Osteoblast (primary cell): Measurements from ENCODE around the gene ZNF500. TPM values are rescaled to one million over a fixed set of nuclear protein-coding genes. Genes with fewer than 3 reads are reported as not detected.

Experiments used
- DNase-seq: peaks from one replicate; pipeline ENCODE4 v3.0.0; 2011; ENCODE audit warnings: low spot score, mixed read lengths; ENCODE audit not compliant: insufficient read length; ENCODE audit errors: missing footprints
- H2AFZ ChIP-seq: 2 replicates; pipeline ENCODE4 v1.6.0; 2011; ENCODE audit warnings: mild to moderate bottlenecking, low read length
- H3K27ac ChIP-seq: 2 replicates; pipeline ENCODE4 v1.5.1; 2011; ENCODE audit warnings: mild to moderate bottlenecking, low read depth, low read length, moderate library complexity
- H3K27me3 ChIP-seq: 2 replicates; pipeline ENCODE4 v1.6.0; 2012; ENCODE audit warnings: mild to moderate bottlenecking, control low read depth, inconsistent platforms, low read length, moderate library complexity; ENCODE audit not compliant: insufficient read depth
- H3K36me3 ChIP-seq: 2 replicates; pipeline ENCODE4 v1.5.1; 2011; ENCODE audit warnings: mild to moderate bottlenecking, low read length, control low read depth, moderate library complexity; ENCODE audit not compliant: insufficient read depth
- H3K4me1 ChIP-seq: 2 replicates; pipeline ENCODE4 v1.5.1; 2011; ENCODE audit warnings: mild to moderate bottlenecking, low read length, control low read depth, moderate library complexity; ENCODE audit not compliant: insufficient read depth
- H3K4me2 ChIP-seq: 2 replicates; pipeline ENCODE4 v1.6.0; 2011; ENCODE audit warnings: mild to moderate bottlenecking, low read length; ENCODE audit not compliant: insufficient read depth
- H3K4me3 ChIP-seq: fragments of 200-600 bp; sonication (generic); 3 replicates; pipeline ENCODE4 v1.5.1; 2012; ENCODE audit warnings: mild to moderate bottlenecking, low read length, inconsistent platforms; ENCODE audit not compliant: insufficient read depth
- H3K79me2 ChIP-seq: 2 replicates; pipeline ENCODE4 v1.6.0; 2012; ENCODE audit warnings: mild to moderate bottlenecking, low read length, control low read depth, inconsistent platforms; ENCODE audit not compliant: insufficient read depth
- H3K9me3 ChIP-seq: 2 replicates; pipeline ENCODE4 v1.5.1; 2011; ENCODE audit warnings: low read depth, low read length, control low read depth
- H4K20me1 ChIP-seq: 2 replicates; pipeline ENCODE4 v1.6.0; 2012; ENCODE audit warnings: mild to moderate bottlenecking, low read length, control low read depth; ENCODE audit not compliant: insufficient read depth
- total RNA-seq: library from RNA; depleted of rRNA; stranded (reverse); fragments of >200 nt; gene quantifications from 2 replicates; pipeline ENCODE4 v1.2.3, GENCODE V29; 2012
- TF ChIP-seq, protein P1 (sequence below): IDR thresholded peaks from 2 replicates; pipeline ENCODE4 v1.5.1; 2011; ENCODE audit warnings: mild to moderate bottlenecking, low read depth, low read length, moderate library complexity; ENCODE audit errors: extremely low read depth

ZNF500 gene
- total RNA-seq, 1 donor = 14.5 TPM

DNA sequence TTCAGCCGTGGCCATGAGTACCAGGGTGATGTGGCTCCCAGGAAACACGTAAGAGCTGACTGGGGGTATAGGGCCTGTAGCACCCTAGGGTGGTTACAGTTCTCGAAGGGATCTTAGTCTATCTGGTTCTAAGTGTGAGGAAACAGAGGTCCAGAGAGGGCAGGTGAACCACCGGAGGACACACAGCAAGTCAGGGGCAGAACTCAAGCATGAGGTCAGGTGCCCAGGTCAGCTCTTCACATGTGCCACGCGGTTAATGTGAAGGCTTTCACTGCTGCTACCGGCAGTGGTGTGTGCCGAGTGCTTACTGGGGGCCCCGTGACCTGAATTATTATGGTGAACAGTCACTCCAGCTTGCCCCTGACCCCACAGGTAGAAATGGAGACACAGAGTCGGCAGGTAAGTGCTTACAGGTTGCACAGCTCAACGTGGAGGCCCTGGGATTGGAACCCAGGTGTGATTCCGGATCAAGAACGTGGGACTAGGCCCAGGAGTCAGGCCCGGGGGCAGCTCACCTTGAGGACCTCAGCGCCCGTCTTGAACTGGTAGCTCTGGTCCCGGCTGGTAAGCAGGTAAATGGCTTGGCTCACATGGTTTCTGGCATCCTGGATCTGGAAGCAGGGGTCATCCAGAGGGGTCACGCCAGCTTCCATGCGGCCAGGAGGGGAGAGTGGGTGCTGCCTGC lies 32.4 kb upstream of the ZNF500 start:
- TF ChIP-seq, protein P1, sequence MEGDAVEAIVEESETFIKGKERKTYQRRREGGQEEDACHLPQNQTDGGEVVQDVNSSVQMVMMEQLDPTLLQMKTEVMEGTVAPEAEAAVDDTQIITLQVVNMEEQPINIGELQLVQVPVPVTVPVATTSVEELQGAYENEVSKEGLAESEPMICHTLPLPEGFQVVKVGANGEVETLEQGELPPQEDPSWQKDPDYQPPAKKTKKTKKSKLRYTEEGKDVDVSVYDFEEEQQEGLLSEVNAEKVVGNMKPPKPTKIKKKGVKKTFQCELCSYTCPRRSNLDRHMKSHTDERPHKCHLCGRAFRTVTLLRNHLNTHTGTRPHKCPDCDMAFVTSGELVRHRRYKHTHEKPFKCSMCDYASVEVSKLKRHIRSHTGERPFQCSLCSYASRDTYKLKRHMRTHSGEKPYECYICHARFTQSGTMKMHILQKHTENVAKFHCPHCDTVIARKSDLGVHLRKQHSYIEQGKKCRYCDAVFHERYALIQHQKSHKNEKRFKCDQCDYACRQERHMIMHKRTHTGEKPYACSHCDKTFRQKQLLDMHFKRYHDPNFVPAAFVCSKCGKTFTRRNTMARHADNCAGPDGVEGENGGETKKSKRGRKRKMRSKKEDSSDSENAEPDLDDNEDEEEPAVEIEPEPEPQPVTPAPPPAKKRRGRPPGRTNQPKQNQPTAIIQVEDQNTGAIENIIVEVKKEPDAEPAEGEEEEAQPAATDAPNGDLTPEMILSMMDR = no peak
- Histone ChIP-seq H3K27ac (no peak overlapping the region), H3K36me3 (peaks cover 2% of the 10 kb centered on the region), H3K4me1 (peaks cover 11% of the 10 kb centered on the region), H3K4me3 (no peak overlapping the region), H3K27me3 (no peaks in the 10 kb centered on the region), H3K4me2 (no peak overlapping the region), H2AFZ (no peak overlapping the region), H4K20me1 (no peaks in the 10 kb centered on the region), H3K9me3 (no peaks in the 10 kb centered on the region), H3K79me2 (no peaks in the 10 kb centered on the region)
- peak; percentile 72 for DNase-seq

- no peaks in the 10 kb centered on the region for H3K36me3 ChIP-seq
- no peaks in the 10 kb centered on the region for H3K9me3 ChIP-seq
- no peak overlapping the region for H3K4me2 ChIP-seq
- TF ChIP-seq, protein P1 = no peak
- H2AFZ ChIP-seq = no peak overlapping the region
- peaks cover 11% of the 10 kb centered on the region for H3K4me1 ChIP-seq
- no peaks in the 10 kb centered on the region for H3K27me3 ChIP-seq
- no peak overlapping the region for H3K4me3 ChIP-seq
- peak; percentile 46 for DNase-seq
- no peak overlapping the region for H3K27ac ChIP-seq
- no peaks in the 10 kb centered on the region for H3K79me2 ChIP-seq
- no peaks in the 10 kb centered on the region for H4K20me1 ChIP-seq
Measured at GRCh38 chr16:4798456-4798855, 31.5 kb upstream of the ZNF500 start.

DNA sequence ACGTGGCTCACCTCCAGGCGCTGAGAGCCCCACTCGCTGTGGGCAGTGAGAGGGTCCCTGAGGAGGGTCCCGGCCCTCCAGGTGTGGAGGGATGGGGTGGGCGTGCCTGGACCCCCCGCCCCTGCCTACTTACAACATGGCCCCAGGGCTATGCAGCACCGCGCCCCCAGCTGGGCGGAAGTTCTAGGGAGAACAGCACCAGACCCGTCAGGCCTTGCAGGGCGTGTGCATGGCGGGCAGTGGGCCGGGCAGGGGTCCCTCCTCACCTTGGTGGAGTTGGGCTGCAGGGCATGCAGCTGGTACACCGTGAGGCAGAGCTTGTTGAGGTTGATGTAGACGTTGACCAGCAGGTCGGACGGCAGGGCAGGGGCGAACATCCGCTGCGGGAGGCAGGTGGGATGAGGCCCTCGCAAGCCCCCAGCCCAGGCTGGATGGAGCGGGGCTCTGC lies 30.9 kb upstream of the ZNF500 start:
- TF ChIP-seq, protein P1 = no peak
- no peaks in the 10 kb centered on the region for H3K27me3 ChIP-seq

GRCh38 chr16:4796982-4797804 lies 30.2 kb upstream of the ZNF500 start:
- no peaks in the 10 kb centered on the region for H3K9me3 ChIP-seq
- no peak overlapping the region for H3K4me2 ChIP-seq
- no peak overlapping the region for H3K4me3 ChIP-seq
- H2AFZ ChIP-seq = no peak overlapping the region
- no peaks in the 10 kb centered on the region for H3K36me3 ChIP-seq
- no peaks in the 10 kb centered on the region for H4K20me1 ChIP-seq
- peaks cover 6% of the 10 kb centered on the region for H3K4me1 ChIP-seq
- H3K27me3 ChIP-seq = no peaks in the 10 kb centered on the region
- no peak overlapping the region for H3K27ac ChIP-seq
- H3K79me2 ChIP-seq = no peaks in the 10 kb centered on the region
- TF ChIP-seq, protein P1 = no peak
- DNase-seq = peak; percentile 67

More for the DNA sequence above, 30.9 kb upstream of the ZNF500 start:
- H3K4me3 ChIP-seq = no peak overlapping the region
- no peaks in the 10 kb centered on the region for H3K36me3 ChIP-seq
- H3K9me3 ChIP-seq = no peaks in the 10 kb centered on the region
- peaks cover 6% of the 10 kb centered on the region for H3K4me1 ChIP-seq
- no peak overlapping the region for H3K4me2 ChIP-seq
- H3K27ac ChIP-seq = no peak overlapping the region
- H2AFZ ChIP-seq = no peak overlapping the region
- H3K79me2 ChIP-seq = no peaks in the 10 kb centered on the region
- H4K20me1 ChIP-seq = no peaks in the 10 kb centered on the region
- DNase-seq = peak; percentile 32
